ENCODE data around the gene COL6A1. TPM values are rescaled to one million over a fixed set of nuclear protein-coding genes. Genes with fewer than 3 reads are reported as not detected.
"Not testable (repeated sequence)": the region's sequence is repeated elsewhere in the genome, so short reads cannot be mapped to it uniquely, and the experiment has no call there.

COL6A1 gene
- total and polyA plus RNA-seq, 2 experiments from 2014 or later = 296 to 592 TPM

DNA sequence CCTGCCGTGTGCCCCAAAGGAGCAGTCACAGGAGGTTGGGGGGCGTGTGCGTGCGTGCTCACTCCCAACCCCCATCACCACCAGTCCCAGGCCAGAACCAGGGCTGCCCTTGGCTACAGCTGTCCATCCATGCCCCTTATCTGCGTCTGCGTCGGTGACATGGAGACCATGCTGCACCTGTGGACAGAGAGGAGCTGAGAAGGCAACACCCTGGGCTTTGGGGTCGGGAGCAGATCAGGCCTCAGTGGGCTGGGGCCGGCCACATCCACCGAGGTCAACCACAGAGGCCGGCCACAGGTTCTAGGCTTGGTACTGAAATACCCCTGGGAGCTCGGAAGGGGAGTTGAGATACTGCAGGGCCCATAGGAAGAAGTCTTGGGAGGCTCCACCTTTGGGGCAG lies 23.5 kb downstream of the COL6A1 start:
- no peaks in the 10 kb centered on the region for H4K20me1 ChIP-seq (ENCODE audit: insufficient read depth, poor library complexity, severe bottlenecking)
- H2AFZ ChIP-seq = no peak overlapping the region
- H3K4me3 ChIP-seq = no peak overlapping the region
- H3K9me3 ChIP-seq (ENCODE audit: low read depth) = no peaks in the 10 kb centered on the region
- H3K36me3 ChIP-seq (replicated peaks; ENCODE audit: insufficient read depth, low read depth) = no peaks in the 10 kb centered on the region
- no peaks in the 10 kb centered on the region for H3K9me2 ChIP-seq (replicated peaks; ENCODE audit: insufficient read depth)
- no peak for DNase-seq (ENCODE audit: low spot score)
- TF ChIP-seq, protein P1, sequence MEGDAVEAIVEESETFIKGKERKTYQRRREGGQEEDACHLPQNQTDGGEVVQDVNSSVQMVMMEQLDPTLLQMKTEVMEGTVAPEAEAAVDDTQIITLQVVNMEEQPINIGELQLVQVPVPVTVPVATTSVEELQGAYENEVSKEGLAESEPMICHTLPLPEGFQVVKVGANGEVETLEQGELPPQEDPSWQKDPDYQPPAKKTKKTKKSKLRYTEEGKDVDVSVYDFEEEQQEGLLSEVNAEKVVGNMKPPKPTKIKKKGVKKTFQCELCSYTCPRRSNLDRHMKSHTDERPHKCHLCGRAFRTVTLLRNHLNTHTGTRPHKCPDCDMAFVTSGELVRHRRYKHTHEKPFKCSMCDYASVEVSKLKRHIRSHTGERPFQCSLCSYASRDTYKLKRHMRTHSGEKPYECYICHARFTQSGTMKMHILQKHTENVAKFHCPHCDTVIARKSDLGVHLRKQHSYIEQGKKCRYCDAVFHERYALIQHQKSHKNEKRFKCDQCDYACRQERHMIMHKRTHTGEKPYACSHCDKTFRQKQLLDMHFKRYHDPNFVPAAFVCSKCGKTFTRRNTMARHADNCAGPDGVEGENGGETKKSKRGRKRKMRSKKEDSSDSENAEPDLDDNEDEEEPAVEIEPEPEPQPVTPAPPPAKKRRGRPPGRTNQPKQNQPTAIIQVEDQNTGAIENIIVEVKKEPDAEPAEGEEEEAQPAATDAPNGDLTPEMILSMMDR (IDR thresholded peaks at IDR 0.05; ENCODE audit: poor library complexity) = no peak
- TF ChIP-seq EZH2phosphoT487 (IDR thresholded peaks at IDR 0.05; ENCODE audit: low read depth, severe bottlenecking, unreplicated experiment) (no peak), EZH2 (IDR thresholded peaks at IDR 0.05; ENCODE audit: borderline replicate concordance) (no peak)
- H3K27ac ChIP-seq = no peak overlapping the region
- no peak overlapping the region for H3K4me2 ChIP-seq
- no peaks in the 10 kb centered on the region for H3K27me3 ChIP-seq
- WGBS (ENCODE audit: low lambda C conversion rate, missing lambda C conversion rate) = 89% methylated on average over 12 of the region's 12 CpGs
- H3K79me2 ChIP-seq = no peaks in the 10 kb centered on the region
- H3K4me1 ChIP-seq (ENCODE audit: insufficient read depth) = no peaks in the 10 kb centered on the region

DNA sequence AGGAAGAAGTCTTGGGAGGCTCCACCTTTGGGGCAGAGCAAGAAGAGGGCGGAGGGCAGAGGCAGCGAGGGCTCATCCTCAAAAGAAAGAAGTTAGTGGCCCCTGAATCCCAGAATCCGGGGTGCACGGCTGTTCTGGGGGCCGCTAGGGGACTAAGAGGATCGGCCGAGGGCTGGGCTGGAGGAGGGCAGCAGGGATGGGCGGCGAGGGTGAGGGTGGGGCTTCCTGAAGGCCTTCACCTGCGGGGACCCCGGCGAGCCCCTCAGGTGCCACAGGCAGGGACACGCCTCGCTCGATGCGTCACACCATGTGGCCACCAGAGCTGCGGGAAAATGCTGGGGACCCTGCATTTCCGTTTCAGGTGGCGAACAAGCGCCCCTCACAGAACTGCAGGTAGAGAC lies 23.9 kb downstream of the COL6A1 start:
- Histone ChIP-seq H3K36me3 (replicated peaks; ENCODE audit: insufficient read depth, low read depth) (no peaks in the 10 kb centered on the region), H3K4me3 (no peak overlapping the region), H3K4me2 (no peak overlapping the region), H3K27me3 (no peaks in the 10 kb centered on the region), H2AFZ (no peak overlapping the region), H4K20me1 (ENCODE audit: insufficient read depth, poor library complexity, severe bottlenecking) (no peaks in the 10 kb centered on the region), H3K79me2 (no peaks in the 10 kb centered on the region), H3K9me3 (ENCODE audit: low read depth) (no peaks in the 10 kb centered on the region), H3K9me2 (replicated peaks; ENCODE audit: insufficient read depth) (no peaks in the 10 kb centered on the region), H3K4me1 (ENCODE audit: insufficient read depth) (no peaks in the 10 kb centered on the region), H3K27ac (no peak overlapping the region)
- DNase-seq (ENCODE audit: low spot score) = no peak
- TF ChIP-seq EZH2 (IDR thresholded peaks at IDR 0.05; ENCODE audit: borderline replicate concordance) = no peak
- TF ChIP-seq, protein P1 (IDR thresholded peaks at IDR 0.05; ENCODE audit: poor library complexity) = no peak
- TF ChIP-seq EZH2phosphoT487 (IDR thresholded peaks at IDR 0.05; ENCODE audit: low read depth, severe bottlenecking, unreplicated experiment) = no peak
- 96% methylated on average over 9 of the region's 20 CpGs for WGBS (ENCODE audit: low lambda C conversion rate, missing lambda C conversion rate)

DNA sequence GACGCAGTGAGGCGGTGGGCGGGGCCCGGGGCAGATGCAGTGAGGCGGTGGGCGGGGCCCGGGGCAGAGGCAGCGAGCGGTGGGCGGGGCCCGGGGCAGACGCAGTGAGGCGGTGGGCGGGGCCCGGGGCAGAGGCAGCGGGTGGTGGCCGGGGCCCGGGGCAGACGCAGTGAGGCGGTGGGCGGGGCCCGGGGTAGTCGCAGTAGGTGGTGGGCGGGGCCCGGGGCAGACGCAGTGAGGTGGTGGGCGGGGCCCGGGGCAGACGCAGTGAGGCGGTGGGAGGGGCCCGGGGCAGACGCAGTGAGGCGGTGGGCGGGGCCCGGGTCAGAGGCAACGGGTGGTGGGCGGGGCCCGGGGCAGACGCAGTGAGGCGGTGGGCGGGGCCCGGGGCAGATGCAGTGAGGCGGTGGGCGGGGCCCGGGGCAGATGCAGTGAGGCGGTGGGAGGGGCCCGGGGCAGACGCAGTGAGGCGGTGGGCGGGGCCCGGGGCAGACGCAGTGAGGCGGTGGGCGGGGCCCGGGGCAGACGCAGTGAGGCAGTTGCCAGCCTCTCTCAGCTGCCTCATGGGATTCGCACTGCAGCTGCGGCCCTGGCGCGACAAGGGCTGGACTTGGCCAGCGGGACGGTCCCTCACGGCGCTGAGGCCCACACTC lies 24.4 kb downstream of the COL6A1 start:
- H3K27me3 ChIP-seq; H3K9me2 ChIP-seq (replicated peaks; ENCODE audit: insufficient read depth); H3K9me3 ChIP-seq (ENCODE audit: low read depth); H3K79me2 ChIP-seq; H4K20me1 ChIP-seq (ENCODE audit: insufficient read depth, poor library complexity, severe bottlenecking); H2AFZ ChIP-seq; H3K4me1 ChIP-seq (ENCODE audit: insufficient read depth); H3K27ac ChIP-seq; H3K36me3 ChIP-seq (replicated peaks; ENCODE audit: insufficient read depth, low read depth); H3K4me3 ChIP-seq; DNase-seq (ENCODE audit: low spot score); H3K4me2 ChIP-seq: not testable (repeated sequence)
- 100% methylated on average over 1 of the region's 64 CpGs for WGBS (ENCODE audit: low lambda C conversion rate, missing lambda C conversion rate)

DNA sequence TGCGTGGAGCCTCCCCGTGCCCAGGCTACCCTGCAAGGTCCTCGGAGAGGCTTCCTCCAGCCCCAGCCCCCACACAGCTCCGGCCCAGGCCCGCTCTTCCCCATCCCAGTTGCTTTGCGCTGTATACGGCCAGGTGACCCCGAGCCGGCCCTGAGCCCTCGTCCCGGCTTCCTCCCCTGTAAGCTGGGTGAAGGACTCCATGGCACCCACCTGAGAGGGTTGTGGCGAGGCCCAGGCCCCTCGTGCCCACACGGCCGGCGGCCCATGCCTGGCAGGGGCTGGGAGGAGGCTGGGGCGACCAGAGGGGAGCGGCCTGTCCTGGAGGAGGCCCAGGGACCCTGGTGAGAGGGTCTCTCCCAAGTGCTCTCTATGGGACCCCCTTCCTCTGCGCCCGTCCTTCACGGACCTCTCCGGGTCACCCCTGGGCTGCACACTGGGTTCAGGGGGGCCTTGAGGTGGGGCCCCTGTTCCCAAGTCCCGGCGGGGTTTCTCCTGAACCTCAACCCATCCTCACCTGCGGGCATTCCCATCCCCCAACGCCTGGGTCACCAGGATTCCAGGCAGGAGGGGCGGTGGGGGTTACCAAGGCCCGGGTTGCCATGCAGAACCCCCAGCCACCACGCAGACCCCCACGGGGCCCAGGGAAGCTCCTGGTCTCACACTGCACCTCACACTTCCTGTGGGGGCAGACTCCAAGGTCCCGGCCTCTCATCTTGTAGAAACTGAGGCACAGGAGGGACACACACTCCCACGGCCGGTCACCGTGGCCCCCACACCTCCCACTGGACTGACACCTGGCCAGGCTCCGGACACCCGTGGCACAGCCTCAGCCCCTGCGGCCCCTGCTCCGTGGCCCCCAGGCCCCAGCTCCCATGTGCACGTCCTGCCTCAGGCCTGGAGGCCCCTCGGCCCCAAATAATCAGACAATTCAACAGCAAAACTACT lies 25.2 kb downstream of the COL6A1 start:
- no peak overlapping the region for H3K27ac ChIP-seq
- H3K36me3 ChIP-seq (replicated peaks; ENCODE audit: insufficient read depth, low read depth) = no peaks in the 10 kb centered on the region
- no peaks in the 10 kb centered on the region for H3K9me2 ChIP-seq (replicated peaks; ENCODE audit: insufficient read depth)
- no peaks in the 10 kb centered on the region for H3K4me1 ChIP-seq (ENCODE audit: insufficient read depth)
- no peaks in the 10 kb centered on the region for H4K20me1 ChIP-seq (ENCODE audit: insufficient read depth, poor library complexity, severe bottlenecking)
- H3K9me3 ChIP-seq (ENCODE audit: low read depth) = no peaks in the 10 kb centered on the region
- TF ChIP-seq EZH2phosphoT487 (IDR thresholded peaks at IDR 0.05; ENCODE audit: low read depth, severe bottlenecking, unreplicated experiment) = no peak
- TF ChIP-seq, protein P1 (IDR thresholded peaks at IDR 0.05; ENCODE audit: poor library complexity) = no peak
- no peak for TF ChIP-seq EZH2 (IDR thresholded peaks at IDR 0.05; ENCODE audit: borderline replicate concordance)
- no peak overlapping the region for H3K4me3 ChIP-seq
- no peaks in the 10 kb centered on the region for H3K27me3 ChIP-seq
- DNase-seq (ENCODE audit: low spot score) = no peak
- H3K79me2 ChIP-seq = no peaks in the 10 kb centered on the region
- H2AFZ ChIP-seq = no peak overlapping the region
- H3K4me2 ChIP-seq = no peak overlapping the region
- 95% methylated on average over 32 of the region's 40 CpGs for WGBS (ENCODE audit: low lambda C conversion rate, missing lambda C conversion rate)

All from hepatocyte (in vitro differentiated cells).